ENCODE data around the gene GRIA3. TPM values are rescaled to one million over a fixed set of nuclear protein-coding genes. Genes with fewer than 3 reads are reported as not detected.
"Not testable (repeated sequence)": the region's sequence is repeated elsewhere in the genome, so short reads cannot be mapped to it uniquely, and the experiment has no call there.

GRIA3 gene
- total RNA-seq, 1 donor from 2014 or later: not detected

DNA sequence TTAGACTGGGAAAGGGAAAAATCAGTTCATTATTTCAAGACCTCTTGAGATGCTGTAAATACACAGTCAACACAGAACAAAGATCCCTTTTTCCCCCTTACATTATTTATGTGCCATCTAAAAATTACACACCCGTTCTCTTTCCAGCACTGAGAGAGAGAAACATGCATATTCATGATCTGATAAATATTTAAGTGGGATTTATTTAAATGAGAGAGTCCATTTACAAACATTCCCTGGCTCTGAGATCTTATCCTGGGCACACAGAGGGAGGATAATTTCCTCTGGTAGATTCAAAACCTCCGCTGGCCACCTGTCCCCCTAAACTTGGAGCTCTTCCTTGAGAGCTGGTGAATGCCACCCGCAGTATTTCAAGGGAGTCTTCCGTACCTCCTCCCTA is 88.6 kb downstream of the GRIA3 start:
- DNase-seq (ENCODE audit: low read depth in 2 of 2): no peak

DNA sequence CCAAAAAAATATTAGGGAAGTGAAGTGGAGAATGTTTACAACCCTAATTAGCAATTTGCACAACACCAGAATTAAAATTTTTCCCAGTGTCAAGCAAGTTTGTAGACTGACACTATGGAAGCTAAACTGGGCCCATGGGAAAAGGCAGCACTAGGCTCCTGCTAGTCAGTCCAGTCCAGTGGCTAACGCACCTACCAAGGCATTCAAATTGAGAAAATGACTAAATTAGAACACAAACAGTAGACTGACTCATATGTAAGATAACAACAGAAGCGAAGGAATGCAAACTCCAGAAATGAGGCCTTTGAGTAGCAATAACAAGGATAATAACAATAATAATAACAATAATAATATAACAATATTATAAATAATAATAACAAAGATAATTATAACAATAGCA is 90.7 kb downstream of the GRIA3 start:
- DNase-seq (ENCODE audit: low read depth in 2 of 2): no peak

DNA sequence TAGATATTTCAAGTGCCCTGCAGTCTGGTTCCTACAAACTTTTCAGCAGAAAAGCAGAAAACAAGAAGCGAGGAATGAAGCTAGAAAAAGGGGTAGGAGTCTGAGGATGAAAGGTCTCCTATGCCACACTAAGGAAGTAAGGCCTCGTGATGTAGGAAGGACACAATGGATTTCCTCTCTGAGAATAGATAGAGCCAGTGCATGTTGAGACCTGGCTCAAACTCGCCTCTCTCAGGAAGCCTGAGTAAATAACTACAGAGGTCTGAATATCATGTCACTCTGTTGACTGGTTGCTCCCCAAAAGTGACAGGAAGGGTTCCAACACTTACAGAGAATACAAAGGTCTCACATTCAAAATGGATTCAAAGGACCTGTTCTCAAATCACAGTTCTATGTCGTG is 93.3 kb downstream of the GRIA3 start:
- DNase-seq (ENCODE audit: low read depth in 2 of 2): no peak

DNA sequence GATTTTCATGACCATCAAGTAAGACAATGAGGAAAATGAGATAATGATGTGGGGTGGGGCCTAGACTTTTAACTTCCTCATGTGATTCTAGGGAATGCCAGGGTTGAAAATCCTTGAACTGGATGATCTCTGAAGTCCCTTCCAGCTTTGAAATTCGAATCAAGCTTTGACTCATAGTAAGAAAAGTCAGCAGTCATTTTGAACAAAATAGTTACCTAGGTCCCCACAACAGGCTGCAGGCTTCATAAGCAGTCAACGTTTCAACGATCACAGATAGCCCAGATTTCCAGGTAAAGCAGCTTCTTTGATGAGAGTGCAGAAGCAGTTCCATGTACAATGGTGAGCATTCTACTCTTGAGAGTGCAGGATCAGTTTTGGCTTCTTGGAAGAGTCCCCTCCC is 93.7 kb downstream of the GRIA3 start:
- no peak for DNase-seq (ENCODE audit: low read depth in 2 of 2)

DNA sequence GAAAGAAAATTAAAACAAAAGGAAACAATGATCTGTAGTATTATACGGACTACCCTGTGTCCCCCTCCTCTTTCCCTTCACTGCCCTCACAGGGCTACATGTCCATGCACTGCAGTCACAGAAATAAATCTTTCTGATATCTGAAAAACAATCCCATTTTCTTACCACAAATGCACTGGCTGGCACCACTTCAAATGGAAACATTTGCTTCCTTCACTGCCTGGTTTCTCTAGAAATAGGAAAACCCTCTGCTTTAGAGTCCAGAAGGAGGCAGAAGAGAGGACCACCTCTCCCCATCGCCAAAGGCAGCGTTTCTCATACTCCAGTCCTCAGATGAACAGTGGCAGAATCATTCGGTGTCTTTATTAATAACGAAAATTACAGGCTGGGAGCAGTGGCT is 98.2 kb downstream of the GRIA3 start:
- no peak for DNase-seq (ENCODE audit: low read depth in 2 of 2)

DNA sequence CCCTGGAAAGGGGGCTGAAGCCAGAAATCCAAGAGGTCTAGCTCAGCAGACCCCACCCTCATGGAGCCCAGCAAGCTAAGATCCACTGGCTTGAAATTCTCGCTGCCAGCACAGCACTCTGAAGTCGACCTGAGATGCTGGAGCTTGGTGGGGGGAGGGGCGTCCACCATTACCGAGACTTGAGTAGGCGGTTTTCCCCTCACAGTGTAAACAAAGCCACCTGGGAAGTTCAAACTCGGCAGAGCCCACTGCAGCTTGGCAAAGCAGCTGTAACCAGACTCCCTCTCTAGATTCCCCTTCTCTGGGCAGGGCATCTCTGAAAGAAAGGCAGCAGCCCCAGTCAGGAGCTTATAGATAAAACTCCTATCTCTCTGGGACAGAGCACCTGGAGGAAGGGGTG is 99.3 kb downstream of the GRIA3 start:
- DNase-seq (ENCODE audit: low read depth in 2 of 2): not testable (repeated sequence)

DNA sequence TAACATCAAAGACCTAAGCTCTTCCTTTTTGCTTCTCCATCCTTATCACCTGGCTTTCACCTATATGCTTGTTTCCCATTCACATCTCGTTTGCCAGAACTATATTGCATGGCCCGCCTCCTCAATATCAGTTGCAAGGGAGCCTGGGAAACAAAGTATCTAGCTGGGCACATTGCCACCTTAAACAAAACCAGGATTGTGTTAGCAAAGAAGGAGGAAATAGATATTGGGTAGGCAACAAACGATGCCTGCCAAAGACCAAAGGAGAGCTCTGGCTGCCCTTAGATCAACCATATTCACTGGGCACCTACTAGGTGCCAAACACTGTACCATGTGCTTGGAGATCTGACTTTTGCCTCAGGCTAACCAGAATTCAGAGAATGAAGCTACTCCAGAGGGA is 107.5 kb downstream of the GRIA3 start:
- DNase-seq (ENCODE audit: low read depth in 2 of 2): no peak

DNA sequence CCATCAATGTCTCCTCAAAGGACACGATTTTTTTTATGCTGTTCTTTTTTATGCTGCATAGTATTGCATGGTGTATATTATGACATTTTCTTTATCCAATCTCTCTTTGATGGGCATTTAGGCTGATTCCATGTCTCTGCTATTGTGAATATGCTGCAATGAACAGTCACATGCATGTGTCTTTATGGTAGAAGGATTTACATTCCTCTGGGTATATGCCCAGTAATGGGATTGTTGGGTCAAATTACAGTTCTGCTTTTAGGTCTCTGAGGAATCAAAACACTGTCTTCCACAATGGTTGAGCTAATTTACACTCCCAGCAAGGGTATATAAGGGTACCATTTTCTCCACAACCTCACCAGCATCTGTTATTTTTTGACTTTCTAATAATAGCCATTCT is 113.9 kb downstream of the GRIA3 start:
- no peak for DNase-seq (ENCODE audit: low read depth in 2 of 2)

DNA sequence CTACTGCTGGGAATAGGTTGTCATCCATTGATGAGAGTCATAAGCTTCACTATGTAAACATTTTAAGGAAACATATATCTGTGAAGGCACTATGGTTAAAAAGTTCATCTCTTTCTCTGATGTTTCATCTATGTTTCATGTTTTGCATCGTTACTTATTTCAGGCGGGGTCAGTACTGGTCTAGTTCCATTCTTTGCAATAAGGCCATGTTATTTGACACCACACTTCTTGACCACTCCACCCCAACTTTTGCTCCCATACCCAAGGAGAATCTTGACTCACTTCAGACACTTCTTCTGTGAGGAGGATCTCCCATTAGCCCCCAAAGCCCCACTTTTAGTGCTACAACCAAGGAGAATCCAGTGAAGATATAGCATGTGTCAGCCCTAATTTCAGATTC is 119.4 kb downstream of the GRIA3 start:
- DNase-seq (ENCODE audit: low read depth in 2 of 2): no peak

DNA sequence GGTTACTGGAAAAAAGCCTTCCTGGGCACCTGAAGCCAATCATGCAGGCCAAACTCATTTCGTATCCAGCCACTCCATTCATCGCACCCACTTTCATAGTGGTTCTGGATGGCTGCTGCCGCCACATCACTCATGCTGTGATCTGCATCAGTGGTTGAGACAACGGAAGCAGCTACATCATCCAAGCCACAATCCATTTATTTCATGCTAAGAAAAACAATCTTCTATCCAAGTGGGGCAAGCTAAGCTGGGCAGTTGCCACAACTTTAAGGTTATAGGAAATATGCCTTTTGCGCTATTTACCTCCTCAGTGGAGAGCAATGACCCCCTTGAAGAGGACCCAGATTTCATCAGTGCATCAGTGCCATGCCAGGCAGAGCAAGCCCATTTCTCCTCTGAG is 124.6 kb downstream of the GRIA3 start:
- no peak for DNase-seq (ENCODE audit: low read depth in 2 of 2)

DNA sequence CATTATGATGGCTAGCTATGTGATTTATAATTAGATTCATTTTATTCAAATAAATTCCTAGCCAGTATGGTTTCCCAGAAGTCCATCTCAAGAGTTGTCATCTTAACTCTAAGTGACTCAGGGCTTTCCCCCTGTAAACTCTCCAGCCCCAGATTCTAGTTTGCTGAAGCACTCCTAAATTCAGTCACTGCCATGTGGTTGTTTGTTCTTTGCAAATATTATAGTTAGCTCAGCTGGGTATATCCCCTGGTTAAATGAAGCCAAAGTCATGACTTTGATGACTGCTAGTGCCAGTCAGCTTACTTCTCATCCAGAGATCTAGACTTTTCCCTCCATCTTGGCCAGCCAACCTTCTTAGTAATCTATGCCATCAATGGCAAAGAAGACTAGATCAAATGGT is 126.0 kb downstream of the GRIA3 start:
- DNase-seq (ENCODE audit: low read depth in 2 of 2): no peak

DNA sequence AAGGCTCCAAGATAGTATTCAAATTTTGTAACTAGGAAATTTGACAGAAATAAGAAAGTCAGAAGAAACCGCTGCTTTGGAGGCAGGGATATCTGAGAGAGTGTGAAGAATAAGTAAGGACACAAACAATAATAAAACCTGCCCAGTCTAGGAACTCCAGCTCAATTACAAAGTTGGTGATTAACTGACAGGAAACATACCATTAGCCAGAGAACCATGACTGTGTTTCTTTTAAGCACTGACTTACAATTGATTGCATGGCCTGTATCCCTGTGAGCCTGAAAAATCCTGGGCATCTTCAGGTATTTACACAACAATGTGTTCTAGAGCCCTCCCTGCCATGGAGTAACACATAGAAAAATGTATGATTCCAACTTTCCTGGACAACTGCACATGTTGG is 127.4 kb downstream of the GRIA3 start:
- DNase-seq (ENCODE audit: low read depth in 2 of 2): no peak

DNA sequence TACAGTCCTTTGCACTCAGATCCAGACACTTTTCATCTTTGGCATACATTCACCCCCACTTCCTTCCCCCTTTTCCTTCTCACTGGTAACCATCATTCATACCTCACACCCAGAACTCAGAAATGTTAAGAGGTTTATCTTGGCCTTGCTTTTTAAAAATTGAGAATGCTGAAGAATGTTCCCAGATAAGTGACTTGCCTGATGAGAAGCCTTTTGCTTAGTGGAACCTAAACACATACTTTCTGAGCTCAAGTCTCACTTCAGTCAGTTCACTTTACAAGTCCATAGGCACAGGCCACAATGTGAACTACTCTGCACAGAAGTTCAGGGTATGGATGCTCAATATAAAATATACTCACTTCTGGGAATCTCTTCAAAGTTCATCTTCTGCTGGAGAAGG is 129.4 kb downstream of the GRIA3 start:
- DNase-seq (ENCODE audit: low read depth in 2 of 2): no peak

DNA sequence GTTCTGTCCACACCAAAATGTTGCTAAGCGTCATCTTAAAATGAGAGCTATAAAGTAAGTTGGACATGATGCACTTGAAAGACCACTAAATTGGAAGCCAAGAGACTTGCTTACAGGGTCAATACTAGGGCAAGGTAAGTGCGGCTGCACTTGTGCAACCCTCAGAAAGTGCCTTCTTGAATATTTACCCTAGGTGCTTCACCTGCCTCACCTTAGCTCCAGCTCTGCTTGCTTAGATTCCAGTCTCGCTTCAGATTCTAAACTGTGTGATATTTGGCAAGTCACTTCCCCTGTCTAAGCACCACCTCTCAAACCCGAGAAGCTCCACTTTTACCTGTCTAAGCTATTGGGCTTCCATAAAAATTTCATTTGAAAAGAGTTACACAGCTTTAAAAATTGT is 136.5 kb downstream of the GRIA3 start:
- DNase-seq (ENCODE audit: low read depth in 2 of 2): no peak

DNA sequence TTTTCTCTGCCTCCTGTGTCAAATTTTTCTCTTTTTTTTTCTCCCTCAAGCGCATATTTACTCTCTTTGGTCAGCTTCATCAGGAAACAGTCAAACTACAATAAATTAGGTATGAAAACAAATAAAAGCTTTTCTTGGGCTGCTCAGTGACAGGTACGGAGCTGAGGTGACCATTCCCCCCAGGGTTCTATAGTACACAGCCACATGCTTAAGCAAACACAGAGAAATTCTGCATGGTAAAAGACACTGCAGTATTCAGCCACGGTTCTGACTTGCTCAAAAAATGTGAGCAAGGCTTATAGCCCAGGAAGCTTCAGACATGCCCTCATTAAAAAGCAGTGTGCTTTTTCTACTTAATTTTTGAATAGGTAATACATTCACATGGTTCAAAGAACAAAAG is 138.5 kb downstream of the GRIA3 start:
- no peak for DNase-seq (ENCODE audit: low read depth in 2 of 2)

DNA sequence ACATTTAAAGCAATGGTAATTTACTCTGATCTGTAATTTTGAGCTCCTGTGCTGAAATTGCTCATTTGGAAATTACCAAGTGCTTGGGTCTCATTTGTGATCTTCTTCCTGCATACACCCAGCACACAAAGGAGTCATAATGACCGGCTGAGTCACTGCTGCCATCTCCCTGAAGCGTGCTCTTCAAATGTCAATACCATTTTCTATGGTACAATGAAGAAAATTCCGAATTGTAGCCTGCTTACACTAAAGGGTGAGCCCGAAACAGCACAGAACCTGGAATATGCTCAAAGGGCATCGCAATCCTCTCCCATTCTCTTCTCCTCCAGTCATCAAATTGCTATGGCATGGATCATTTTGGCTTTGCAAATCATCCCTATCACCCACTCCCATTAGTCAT is 140.5 kb downstream of the GRIA3 start:
- DNase-seq (ENCODE audit: low read depth in 2 of 2): no peak

DNA sequence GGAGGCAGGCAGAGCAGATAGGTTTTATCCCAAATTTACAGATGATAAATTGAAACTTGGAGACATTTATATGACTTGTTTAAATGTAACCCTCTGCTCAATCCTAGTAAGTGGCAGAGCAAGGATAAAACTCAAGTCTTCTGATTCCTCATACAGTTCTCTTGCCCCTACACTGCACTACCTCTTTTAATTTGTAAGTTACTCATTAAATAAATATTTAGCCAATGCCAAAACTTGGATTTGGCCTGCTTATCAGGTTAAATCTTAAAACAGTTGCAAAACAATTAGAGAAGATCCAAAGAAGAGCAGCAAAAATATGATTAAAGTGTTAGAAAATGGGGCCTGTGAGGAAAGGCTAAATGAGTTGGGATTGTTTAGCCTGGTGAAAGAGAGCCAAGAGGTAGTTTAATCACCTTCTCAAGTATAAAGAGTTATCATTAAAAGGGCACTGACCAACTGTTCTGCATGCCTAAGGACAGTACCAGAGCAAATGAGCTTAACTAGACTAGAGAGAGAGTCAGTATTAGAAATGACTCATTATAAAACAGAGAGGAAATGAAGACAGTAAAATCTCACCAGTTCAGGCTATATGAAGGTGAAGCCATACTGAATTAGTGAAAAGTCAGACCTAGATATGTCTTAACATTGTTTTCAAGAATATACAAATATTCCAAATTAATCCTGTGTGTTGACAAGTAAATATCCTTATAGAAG is 146.3 kb downstream of the GRIA3 start:
- DNase-seq (ENCODE audit: low read depth in 2 of 2): no peak

DNA sequence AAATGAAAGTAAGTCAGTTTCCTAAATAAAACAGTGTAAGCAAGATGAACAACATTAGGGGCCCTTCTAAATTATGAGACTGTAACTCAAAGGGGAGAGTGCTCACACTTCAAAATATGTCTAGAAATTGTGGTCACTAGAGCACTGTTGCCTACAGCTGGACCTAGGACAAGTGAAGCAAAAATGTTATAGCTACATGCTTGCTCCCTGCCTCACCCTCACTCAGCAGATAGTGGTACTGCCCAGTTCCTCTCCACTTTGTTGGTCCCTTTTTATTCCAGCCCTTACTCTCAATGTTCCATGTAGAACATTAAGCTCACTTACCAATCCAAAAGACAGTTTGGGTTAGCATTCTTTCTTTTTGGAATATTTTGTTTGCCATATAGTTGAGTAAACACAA is 147.3 kb downstream of the GRIA3 start:
- DNase-seq (ENCODE audit: low read depth in 2 of 2): no peak

DNA sequence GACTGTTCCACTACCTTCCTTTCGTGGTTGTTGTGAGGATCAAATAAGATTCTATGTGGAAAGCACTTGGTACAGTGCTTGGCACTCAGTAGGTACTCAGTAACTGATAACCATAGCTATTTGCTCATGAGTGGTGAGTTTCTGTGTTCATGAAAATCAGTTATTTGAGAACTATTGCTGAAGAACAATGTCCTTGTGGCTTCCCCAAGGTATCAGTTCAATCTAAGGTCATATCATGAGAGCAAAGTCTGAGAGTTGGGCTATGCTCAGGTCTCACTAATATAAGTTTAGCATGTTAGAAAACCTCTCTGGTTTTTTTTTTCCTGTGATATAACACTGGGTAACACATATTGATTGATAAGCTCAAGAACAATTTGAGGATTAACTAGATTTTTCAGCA is 147.8 kb downstream of the GRIA3 start:
- no peak for DNase-seq (ENCODE audit: low read depth in 2 of 2)

DNA sequence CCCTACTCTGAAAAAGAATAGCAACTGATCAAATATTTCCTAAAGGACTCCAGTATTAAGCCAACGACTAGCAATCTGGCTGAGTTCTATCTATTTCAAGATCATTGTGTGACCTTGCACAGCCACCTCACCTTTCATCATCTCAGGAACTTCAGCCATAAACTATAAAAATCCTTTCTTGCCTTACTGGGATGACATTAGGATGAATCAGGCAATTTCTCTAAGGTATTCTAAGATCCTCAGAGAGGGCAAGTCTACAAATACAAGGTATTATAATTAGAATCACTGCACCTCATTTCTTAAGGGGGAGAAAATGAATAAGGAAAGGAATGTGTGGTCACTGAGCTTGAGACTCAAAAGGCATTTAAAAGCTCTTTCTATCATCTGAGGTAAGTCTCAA is 152.6 kb downstream of the GRIA3 start:
- DNase-seq (ENCODE audit: low read depth in 2 of 2): no peak

DNA sequence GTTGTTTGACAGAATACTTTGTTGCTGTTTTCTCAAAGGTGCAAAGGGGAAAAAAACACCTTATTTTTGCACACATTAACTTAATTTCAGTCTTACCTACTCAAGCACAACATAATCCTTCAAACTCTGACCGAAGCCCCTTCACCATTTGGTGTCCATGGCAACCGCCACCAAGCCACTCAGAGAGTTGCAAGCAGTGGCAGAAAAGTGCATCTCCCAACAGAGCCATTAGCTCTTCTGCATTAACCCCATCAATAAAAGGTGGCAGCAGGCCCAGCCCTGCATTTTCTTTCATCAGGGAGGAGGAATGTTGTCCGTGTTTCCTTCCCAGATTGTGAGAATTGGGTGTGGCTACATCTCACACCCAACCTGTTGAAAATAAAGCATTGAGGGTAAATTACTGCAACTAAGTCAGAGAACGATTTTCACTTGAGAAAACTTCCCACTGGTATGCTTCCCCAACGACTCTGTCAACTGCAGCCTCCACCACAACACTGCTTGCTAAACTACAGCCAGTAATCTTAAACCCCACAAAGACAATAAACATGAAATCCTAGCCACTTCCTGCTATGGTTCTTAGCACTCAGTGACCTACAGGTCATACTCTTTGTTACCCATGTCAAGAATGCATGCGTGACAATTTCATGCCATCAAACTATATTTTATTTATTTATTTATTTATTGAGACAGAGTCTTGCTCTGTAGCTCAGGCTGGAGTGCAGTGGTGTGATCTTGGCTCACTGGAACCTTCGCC is 154.0 kb downstream of the GRIA3 start:
- no peak for DNase-seq (ENCODE audit: low read depth in 2 of 2)

DNA sequence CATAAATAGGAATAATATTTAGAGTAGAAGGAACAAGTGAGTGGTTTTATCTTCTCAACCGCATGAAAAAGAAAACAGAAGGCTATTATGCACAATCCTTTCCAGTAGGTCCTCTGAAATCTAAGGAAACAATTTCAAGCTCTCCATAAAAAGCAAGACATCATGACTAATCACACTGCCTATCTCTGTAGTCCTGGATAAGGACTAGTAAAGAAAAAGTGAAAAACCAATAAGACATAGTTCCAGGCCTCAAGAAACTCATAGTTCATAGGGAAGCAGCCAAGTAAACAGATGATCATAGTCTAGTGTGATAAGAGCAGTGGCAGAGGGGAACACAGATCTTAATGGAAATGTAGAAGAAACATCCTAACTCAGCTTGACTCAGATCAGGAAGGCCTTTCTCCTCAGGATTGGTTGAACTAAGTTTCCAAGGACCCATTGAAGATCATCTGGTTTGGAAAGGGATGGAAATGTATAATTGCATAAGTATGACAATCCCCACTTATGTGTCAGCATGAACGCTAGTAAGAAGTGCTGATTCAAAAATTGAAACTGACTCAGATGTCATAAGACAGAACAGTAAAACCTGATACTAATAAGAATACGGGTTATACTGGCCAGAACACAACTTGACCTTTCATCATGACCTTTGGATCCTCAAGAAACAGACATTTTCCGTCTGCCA is 155.3 kb downstream of the GRIA3 start:
- DNase-seq (ENCODE audit: low read depth in 2 of 2): no peak

DNA sequence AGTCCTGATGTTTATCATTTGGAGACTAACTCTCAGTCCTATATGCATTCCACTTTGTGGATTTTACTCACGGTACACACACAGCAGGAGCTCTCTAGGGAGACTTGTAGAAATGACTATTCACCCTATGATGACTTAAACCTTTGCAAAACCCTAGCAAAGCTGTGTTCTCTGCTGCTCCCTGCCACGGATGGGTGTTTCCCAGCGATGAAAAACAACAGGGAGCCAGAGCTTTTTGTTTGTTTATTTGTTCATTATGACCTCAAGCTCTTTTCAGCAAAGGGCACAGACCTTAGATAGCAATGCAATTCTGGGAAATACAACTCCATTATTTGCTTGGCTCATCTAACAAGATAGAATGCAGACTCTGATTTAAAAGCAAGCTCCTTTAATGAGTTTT is 156.6 kb downstream of the GRIA3 start:
- no peak for DNase-seq (ENCODE audit: low read depth in 2 of 2)

Data from lung microvascular endothelial cell (primary cell).